ENCODE data around the gene CAMKK1. TPM values are rescaled to one million over a fixed set of nuclear protein-coding genes. Genes with fewer than 3 reads are reported as not detected.

The CAMKK1 gene
- total RNA-seq, 2 donors from 2014 or later, result 3.8 to 6.3 TPM

- H3K4me3 ChIP-seq (ENCODE audit: low read length), result no peak overlapping the region
- H3K27ac ChIP-seq (ENCODE audit: low read depth, low read length), result no peak overlapping the region
- Mint-ChIP-seq H3K4me1 (no peaks in the 10 kb centered on the region), H3K9me3 (no peaks in the 10 kb centered on the region), H3K27ac (no peak overlapping the region), H3K27me3 (ENCODE audit: insufficient read depth) (no peaks in the 10 kb centered on the region), H3K36me3 (ENCODE audit: low read depth) (peaks cover 72% of the 10 kb centered on the region), H3K4me3 (no peak overlapping the region)
- DNase-seq, result no peak
- H3K9me3 ChIP-seq (ENCODE audit: control insufficient read depth, low read length), result no peaks in the 10 kb centered on the region
- peaks cover 88% of the 10 kb centered on the region for H3K36me3 ChIP-seq (ENCODE audit: control insufficient read depth, insufficient read depth, low read length)
- WGBS, 2 experiments (ENCODE audit: insufficient coverage in 1 of 2, insufficient read length in 1 of 2), result 96 to 100% methylated on average over 6 to 10 of the region's 10 CpGs
- no peaks in the 10 kb centered on the region for H3K4me1 ChIP-seq (ENCODE audit: control insufficient read depth, insufficient read depth, low read length)
- H3K9ac ChIP-seq (ENCODE audit: extremely low read depth, low read length, poor library complexity, severe bottlenecking), result no peak overlapping the region
- H3K27me3 ChIP-seq (ENCODE audit: control insufficient read depth, insufficient read depth, low read length, poor library complexity, severe bottlenecking), result no peaks in the 10 kb centered on the region
- TF ChIP-seq CTCF (conservative IDR thresholded peaks at IDR 0.05), result no peak
Observed at GRCh38 chr17:3812284-3812683, 80.6 kb downstream of the CAMKK1 start.

Other genes starting within 250 kb of the CAMKK1 start
- gene TAX1BP3, start 224.5 kb downstream of the CAMKK1 start, total RNA-seq, result 10 to 100 TPM; 69.6 to 86.8 TPM
- 10 to 100 TPM; 59.4 to 69.5 TPM for gene EMC6, start 224.2 kb downstream of the CAMKK1 start, total RNA-seq
- under 1 TPM; 0.46 to 0.57 TPM for gene P2RX5, start 196.9 kb downstream of the CAMKK1 start, total RNA-seq
- 10 to 100 TPM; 14.7 to 24.6 TPM for gene HASPIN, start 169.2 kb downstream of the CAMKK1 start, total RNA-seq
- gene ITGAE, start 91.9 kb downstream of the CAMKK1 start, total RNA-seq, result 10 to 100 TPM; 21.8 to 34.3 TPM
- 10 to 100 TPM; 74.5 to 75.9 TPM for gene NCBP3, start 46.8 kb downstream of the CAMKK1 start, total RNA-seq
- not detected for gene P2RX1, start 23.4 kb upstream of the CAMKK1 start, total RNA-seq
- 1 to 10 TPM; 1.4 to 3.7 TPM for gene ATP2A3, start 71.4 kb upstream of the CAMKK1 start, total RNA-seq
- gene ZZEF1, start 250.0 kb upstream of the CAMKK1 start, total RNA-seq, result 10 to 100 TPM; 21.5 to 29.4 TPM